HG03469 (cell line): Measurements from ENCODE around the gene IL3RA.
"Not testable (repeated sequence)": the region's sequence is repeated elsewhere in the genome, so short reads cannot be mapped to it uniquely, and the experiment has no call there.

Experiments used
- ATAC-seq: cut with Tn5 transposase; IDR thresholded peaks from one replicate; pipeline ENCODE4 v1.9.1; 2021; ENCODE audit warnings: mild to moderate bottlenecking, moderate library complexity, moderate number of reproducible peaks; ENCODE audit not compliant: unreplicated experiment

The IL3RA gene

GRCh38 chrX:1336331-1336943 lies at the start of gene IL3RA:
Gene IL3RA (plus strand): TSS chrX:1336785. CDS start chrX:1341766, 4,981 bp downstream.
- no peak for ATAC-seq

GRCh38 chrX:1289535-1289934 lies 47.0 kb upstream of the IL3RA start:
- ATAC-seq: no peak

DNA sequence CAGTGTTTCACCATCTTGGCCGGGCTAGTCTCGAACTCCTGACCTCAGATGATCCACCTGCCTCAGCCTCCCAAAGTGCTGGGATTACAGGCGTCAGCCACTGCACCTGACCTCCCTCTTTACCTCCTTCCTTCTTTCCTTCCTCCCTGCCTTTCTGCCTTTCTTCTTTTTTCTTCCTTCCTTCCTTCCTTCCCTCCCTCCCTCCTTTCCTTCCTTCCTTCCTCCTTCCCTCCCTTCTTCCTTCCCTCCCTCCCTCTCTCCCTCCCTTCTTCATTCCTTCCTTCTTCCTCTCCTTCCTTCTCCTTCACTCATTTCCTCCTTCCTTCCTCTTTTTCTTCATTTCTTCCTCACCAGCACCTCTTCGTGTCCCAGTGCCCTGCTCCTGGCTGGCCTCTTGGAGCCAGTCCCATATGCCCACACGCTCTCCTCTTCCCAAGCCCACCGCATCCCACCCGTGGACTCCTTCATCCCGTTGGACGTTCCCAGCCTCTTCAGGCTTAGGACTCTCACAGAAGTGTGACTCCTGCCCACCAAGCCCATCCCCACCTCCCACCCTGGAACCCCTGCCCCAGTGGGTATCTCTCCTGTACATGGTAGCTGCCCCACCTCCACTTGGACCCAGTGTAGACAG lies 45.4 kb upstream of the IL3RA start:
- ATAC-seq: no peak

DNA sequence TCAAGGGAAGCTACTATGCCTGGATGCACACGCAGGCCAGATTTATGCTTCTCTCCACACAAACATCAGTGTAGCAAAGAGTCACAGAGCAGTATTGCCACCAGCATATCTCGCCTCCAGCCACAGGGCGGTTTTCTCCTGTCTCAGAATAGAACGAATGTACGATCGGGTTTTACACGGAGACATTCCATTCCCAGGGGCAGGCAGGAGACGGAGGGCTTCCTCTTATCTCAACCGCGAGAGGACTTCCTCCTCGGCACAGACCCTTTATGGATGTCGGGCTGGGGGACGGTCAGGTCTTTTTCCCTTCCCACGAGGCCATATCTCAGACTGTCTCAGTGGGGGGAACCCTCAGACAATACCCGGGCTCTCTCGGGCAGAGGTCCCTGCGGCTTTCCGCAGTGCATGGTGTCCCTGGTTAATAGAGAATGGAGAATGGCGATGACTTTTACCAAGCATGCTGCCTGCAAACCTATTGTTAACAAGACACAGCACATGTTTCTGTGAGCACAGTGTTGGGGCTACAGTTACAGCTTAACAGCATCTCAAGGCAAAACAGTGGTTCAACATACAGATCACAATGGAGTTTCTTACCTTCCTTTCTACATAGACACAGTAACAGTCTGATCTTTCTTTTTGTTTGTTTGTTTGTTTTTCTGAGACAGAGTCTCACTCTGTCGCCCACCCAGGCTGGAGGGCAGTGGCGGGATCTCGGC lies 43.9 kb upstream of the IL3RA start:
- no peak for ATAC-seq

DNA sequence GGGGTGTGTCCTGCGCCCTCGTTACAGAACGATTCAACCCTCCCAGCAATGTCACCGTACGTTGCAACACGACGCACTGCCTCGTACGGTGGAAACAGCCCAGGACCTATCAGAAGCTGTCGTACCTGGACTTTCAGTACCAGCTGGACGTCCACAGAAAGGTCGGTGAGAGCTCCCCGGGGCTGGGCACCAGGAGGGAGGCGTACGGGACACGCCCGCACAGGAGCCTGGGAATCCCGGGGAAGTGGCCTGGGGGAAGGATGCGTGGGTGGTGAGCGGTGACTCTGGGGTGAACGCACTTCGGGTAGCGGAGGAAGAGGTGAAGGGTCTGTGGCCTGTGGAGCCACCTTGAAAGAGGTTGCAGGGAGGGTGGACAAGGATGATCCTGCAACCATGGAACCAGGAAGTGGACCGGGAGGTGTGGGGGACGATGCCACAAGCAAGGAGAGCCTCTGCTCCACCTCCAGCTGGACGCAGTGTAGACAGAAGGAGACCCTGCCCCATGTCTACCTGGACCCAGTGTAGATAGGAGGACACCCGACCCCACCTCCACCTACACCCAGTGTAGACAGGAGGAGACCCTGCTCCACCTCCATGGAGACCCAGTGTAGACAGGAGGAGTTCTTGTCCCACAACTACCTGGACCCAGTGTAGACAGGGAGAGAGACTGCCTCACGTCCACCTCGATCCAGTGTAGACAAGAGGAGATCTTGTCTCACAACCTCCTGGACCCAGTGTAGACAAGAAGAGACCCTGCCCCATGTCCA lies 42.1 kb upstream of the IL3RA start:
- ATAC-seq: no peak

DNA sequence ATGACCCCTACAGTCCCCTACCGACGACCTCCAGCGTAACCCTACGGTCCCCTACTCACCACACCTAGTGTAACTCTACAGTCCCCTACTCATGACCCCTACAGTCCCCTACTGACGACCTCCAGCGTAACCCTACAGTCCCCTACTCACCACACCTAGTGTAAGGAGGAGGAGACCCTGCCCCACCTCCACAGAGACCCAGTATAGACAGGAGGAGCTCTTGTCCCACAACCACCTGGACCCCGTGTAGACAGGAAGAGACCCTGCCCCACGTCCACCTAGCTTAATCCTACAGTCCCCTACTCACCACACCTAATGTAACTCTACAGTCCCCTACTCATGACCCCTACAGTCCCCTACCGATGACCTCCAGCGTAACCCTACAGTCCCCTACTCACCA lies 41.0 kb upstream of the IL3RA start:
- no peak for ATAC-seq

- not testable (repeated sequence) for ATAC-seq
Measured at GRCh38 chrX:1297591-1297990, 39.0 kb upstream of the IL3RA start.

GRCh38 chrX:1300449-1300848 lies 36.1 kb upstream of the IL3RA start:
- ATAC-seq: no peak

DNA sequence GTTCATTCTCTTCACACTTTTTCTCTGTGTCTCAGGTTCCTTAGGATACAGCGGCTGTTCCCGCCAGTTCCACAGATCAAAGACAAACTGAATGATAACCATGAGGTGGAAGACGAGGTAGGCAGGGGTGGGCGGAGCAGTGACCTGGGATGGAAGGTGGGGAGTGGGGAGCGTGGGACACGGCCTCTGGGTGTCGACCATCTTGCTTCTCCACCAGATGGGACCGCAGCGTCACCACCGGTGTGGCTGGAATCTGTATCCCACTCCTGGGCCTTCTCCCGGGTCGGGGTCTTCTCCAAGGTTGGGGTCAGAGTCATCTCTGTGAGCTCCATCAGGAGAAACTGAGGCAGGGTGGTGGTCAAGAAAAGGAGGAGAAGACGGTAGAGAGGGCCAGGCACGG lies 31.2 kb upstream of the IL3RA start:
- no peak for ATAC-seq

DNA sequence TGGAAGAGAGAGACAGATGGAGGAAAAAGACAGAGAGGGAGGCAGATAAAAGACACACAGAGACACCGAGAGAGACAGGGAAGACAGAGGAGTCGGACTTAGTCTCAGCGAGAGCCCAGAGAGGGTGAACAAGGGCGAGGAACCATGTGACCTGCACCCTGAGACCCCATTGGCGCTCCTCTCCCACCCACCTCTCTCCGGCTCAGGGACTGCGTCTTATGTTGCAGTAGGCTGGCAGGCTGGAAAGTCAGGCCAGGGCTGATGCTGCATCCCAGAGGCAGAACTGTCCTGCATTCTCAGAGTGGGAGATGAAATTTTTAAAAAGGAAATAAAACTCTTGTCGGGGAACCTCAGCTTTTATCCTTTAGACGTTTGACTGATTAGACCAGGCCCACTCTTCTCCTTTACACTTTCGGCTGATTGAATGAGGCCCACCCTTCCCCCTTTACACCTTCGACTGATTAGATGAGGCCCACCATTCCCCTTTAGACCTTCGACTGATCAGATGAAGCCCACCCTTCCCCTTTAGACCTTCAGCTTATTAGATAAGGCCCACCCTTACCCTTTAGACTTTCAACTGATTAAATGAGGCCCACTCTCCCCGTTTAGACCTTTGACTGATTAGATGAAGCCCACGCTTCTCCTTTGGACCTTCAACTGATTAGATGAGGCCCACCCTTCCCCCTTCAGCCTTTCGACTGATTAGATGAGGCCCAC lies 29.5 kb upstream of the IL3RA start:
- ATAC-seq: no peak

DNA sequence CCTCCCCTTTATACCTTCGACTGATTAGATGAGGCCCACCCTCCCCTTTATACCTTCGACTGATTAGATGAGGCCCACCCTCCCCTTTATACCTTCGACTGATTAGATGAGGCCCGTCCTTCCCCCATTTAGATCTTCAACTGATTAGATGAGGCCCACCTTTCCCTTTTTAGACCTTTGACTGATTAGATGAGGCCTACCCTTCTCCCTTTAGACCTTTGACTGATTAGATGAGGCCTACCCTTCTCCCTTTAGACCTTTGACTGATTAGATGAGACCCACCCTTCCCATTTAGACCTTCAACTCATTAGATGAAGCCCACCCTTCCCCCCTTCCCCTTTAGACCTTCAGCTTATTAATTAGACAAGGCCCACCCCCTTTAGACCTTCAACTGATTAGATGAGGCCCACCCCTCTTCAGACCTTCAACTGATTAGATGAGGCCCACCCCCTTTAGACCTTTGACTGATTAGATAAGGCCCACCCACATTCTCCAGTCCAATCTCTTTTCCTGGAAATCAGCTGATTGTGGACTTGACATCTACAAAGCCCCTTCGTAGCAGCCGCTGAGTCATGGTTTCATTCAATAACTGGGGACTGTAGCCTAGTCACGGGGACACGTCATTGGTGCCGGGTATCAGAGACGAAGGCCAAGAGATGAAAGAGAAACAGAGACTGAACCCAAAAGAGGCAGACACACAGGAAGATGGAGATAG lies 28.8 kb upstream of the IL3RA start:
- no peak for ATAC-seq

DNA sequence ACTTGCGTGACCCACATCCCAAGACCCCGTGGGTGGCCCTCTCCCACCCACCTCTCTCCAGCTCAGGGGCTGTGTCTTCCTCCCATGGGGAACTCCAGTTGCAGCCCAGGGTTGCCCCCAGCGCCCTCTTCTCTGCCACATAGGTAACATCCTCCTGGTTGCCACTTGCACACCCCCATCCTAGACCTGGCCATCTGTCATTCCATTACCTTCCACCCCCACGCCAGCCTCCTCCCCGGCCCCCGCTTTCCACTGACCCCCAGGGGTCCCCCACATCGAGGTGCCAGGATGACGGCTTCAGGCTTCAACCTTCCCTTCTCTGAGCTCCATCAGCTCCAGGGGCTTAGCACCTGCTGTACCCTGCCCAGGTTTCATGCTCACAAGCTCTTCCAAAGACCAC lies 28.1 kb upstream of the IL3RA start:
- no peak for ATAC-seq

DNA sequence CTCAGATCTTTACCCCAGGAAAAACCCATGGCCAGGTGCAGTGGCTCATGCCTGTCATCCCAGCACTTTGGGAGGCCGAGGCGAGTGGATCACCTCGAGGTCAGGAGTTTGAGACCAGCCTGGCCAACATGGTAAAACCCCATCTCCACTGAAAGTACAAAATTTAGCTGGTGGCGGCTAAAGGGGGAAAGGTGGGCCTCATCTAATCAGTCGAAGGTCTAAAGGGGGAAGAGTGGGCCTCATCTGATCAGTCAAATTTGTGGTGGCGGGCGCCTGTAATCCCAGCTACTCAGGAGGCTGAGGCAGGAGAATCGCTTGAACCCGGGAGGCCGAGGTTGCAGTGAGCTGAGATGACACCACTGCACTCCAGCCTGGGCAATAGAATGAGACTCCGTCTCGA lies 27.7 kb upstream of the IL3RA start:
- ATAC-seq: not testable (repeated sequence)

DNA sequence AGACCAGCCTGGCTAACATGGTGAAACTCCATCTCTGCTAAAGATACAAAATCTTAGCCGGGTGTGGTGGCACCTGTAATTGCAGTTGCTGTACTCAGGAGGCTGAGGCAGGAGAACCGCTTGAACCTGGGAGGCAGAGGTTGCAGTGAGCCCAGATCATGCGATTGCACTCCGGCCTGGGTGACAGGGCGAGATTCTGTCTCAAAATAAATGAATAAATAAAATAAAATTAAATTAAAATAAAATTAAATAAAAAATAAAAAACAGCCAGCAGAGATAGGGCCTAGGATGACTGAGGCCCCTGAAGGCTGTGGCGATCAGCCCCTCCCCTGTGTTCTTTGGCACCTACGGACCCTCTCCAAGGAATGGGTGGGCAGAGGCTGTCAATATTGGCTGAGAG lies 22.8 kb upstream of the IL3RA start:
- no peak for ATAC-seq

GRCh38 chrX:1316527-1316926 lies 20.1 kb upstream of the IL3RA start:
- no peak for ATAC-seq

- no peak for ATAC-seq
Measured at GRCh38 chrX:1321674-1322073, 14.9 kb upstream of the IL3RA start.

DNA sequence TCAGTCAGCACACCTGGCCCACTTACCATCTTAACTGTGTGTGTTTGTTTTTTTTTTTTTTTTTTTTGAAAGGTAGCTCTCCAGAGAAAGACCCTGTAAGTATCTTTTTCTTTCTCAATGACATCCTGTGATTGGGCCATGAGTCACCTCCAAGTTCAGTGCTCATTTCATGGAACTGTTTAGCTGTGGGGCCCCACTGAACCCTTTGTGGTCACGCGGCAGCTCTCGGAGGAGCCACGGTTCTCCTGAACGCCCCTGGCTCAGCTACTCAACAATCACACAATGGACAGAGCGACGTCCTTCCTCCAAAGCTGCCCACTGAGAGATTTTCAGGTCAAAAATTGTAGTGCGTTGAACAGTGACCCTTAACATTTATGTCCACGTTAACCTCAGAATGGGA lies 14.2 kb upstream of the IL3RA start:
- no peak for ATAC-seq

- peak; percentile 55 for ATAC-seq
Measured at GRCh38 chrX:1323315-1323714, 13.3 kb upstream of the IL3RA start.

DNA sequence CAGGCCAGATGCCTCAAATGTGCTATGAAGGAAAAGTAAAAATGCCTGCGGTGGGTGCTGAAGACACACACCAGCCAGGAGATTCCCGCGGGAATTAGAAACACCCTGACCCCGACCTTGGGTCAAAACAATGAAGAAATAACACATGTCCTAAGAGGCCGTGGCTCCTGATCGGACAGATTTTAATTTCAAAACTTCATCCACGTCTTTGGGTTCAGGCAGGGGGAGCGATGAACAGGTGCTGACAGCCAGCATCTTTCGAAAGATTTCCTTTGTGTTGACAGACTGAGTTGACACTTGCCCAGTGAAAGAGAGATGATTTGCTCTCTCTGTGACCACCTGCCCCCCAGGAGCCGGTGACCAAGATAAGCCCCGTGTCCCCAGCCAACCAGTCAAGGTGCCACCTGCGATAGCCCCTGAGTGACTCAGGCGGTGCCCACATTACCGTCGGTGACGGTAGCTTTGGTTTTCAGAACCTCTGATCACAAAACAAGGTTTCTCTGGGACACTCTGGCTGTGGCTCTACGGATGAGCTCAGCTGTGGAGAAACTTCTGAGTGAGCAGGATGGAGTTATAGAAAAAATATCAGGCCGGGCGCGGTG lies 11.0 kb upstream of the IL3RA start:
- ATAC-seq: no peak
